ENCODE measurements around the gene PTTG1IP.

- TF ChIP-seq CTCF (IDR thresholded peaks at IDR 0.05), result no peak
- TF ChIP-seq POLR2A (IDR thresholded peaks at IDR 0.05), result no peak
Measured at GRCh38 chr21:44917446-44918106, 44.1 kb upstream of the PTTG1IP start.

Measured in testis (tissue), 2 donors.